Suppressor macrophage treated with lipopolysaccharide for 1 hour (primary cell): Measurements from ENCODE around the gene UAP1.

Experiments used
- DNase-seq, 3 donors: peaks; one replicate each; pipeline ENCODE4 v3.0.0-alpha.2; 2020 to 2022

UAP1 gene

GRCh38 chr1:162561616-162562469 is at the start of gene UAP1:
Gene UAP1, plus strand, starts transcription at chr1:162561722. Its CDS starts 4,347 bp downstream, at chr1:162566069.
- DNase-seq: no peak

GRCh38 chr1:162527314-162527713 is 34.2 kb upstream of the UAP1 start:
- DNase-seq: no peak

GRCh38 chr1:162530307-162530987 is 31.1 kb upstream of the UAP1 start:
- peak; percentile 39 to 59 (median 50) for DNase-seq

- DNase-seq: no peak
Measured at GRCh38 chr1:162530988-162531319, 30.6 kb upstream of the UAP1 start.

- DNase-seq: no peak
Measured at GRCh38 chr1:162535501-162535900, 26.0 kb upstream of the UAP1 start.

GRCh38 chr1:162536511-162536910 is 25.0 kb upstream of the UAP1 start:
- no peak for DNase-seq

- DNase-seq: no peak
Measured at GRCh38 chr1:162537216-162537615, 24.3 kb upstream of the UAP1 start.

- no peak for DNase-seq
Measured at GRCh38 chr1:162538815-162539431, 22.6 kb upstream of the UAP1 start.

GRCh38 chr1:162541619-162542141 is 19.8 kb upstream of the UAP1 start:
- DNase-seq: no peak

- no peak for DNase-seq
Measured at GRCh38 chr1:162543228-162543627, 18.3 kb upstream of the UAP1 start.

- DNase-seq: no peak
Measured at GRCh38 chr1:162548170-162548569, 13.4 kb upstream of the UAP1 start.

GRCh38 chr1:162549001-162549400 is 12.5 kb upstream of the UAP1 start:
- no peak for DNase-seq

GRCh38 chr1:162550925-162551324 is 10.6 kb upstream of the UAP1 start:
- no peak for DNase-seq

- DNase-seq: no peak
Measured at GRCh38 chr1:162551969-162552683, 9.4 kb upstream of the UAP1 start.

- DNase-seq: no peak
Measured at GRCh38 chr1:162552684-162553252, 8.8 kb upstream of the UAP1 start.

GRCh38 chr1:162554258-162554657 is 7.3 kb upstream of the UAP1 start:
- no peak for DNase-seq

GRCh38 chr1:162557536-162557935 is 4.0 kb upstream of the UAP1 start:
- no peak for DNase-seq

- DNase-seq: peak in 1 of 3 donors; percentile 7
Measured at GRCh38 chr1:162560303-162561036, 1.1 kb upstream of the UAP1 start.

- peak; percentile 98 to 100 (median 100) for DNase-seq
Measured at GRCh38 chr1:162561037-162561615, 396 bp upstream of the UAP1 start.

GRCh38 chr1:162562470-162562828 is 927 bp downstream of the UAP1 start:
- peak; percentile 14 to 41 (median 21) for DNase-seq

- DNase-seq: peak; percentile 21 to 48 (median 36)
Measured at GRCh38 chr1:162564762-162565218, 3.3 kb downstream of the UAP1 start.
